NT2/D1 (cell line): ENCODE measurements around the gene SLC20A1.

ENCODE experiments used
- DNase-seq: peaks from one replicate; pipeline ENCODE4 v3.0.0-alpha.2; 2011; ENCODE audit warnings: low read depth, low spot score
- H3K27me3 ChIP-seq: 2 replicates; pipeline ENCODE4 v1.6.0; 2011; ENCODE audit warnings: mild to moderate bottlenecking; ENCODE audit not compliant: insufficient read length, insufficient read depth
- H3K36me3 ChIP-seq: 2 replicates; pipeline ENCODE4 v1.6.1; 2011; ENCODE audit warnings: mild to moderate bottlenecking, low read length, mixed read lengths; ENCODE audit not compliant: insufficient read depth, insufficient read length
- H3K4me1 ChIP-seq: 2 replicates; pipeline ENCODE4 v1.5.1; 2011; ENCODE audit not compliant: insufficient read depth, insufficient read length
- H3K4me3 ChIP-seq: 2 replicates; pipeline ENCODE4 v1.5.1; 2011; ENCODE audit warnings: low read depth; ENCODE audit not compliant: insufficient read length
- H3K9ac ChIP-seq: 2 replicates; pipeline ENCODE4 v1.6.0; 2011; ENCODE audit warnings: low read depth; ENCODE audit not compliant: insufficient read length
- H3K9me3 ChIP-seq: 2 replicates; pipeline ENCODE4 v1.5.1; 2011; ENCODE audit warnings: mild to moderate bottlenecking, low read length; ENCODE audit not compliant: insufficient read depth
- SUZ12 ChIP-seq: IDR thresholded peaks from 2 replicates; pipeline ENCODE4 v1.6.1; 2011; ENCODE audit not compliant: insufficient read length, insufficient read depth; ENCODE audit errors: extremely low read depth
- YY1 ChIP-seq: IDR thresholded peaks from 2 replicates; pipeline ENCODE4 v1.6.1; 2011; ENCODE audit not compliant: insufficient read length, insufficient read depth
- ZNF274 ChIP-seq: IDR thresholded peaks from 2 replicates; pipeline ENCODE4 v1.6.1; 2011; ENCODE audit warnings: mild to moderate bottlenecking, low read depth, low read length

Gene SLC20A1

GRCh38 chr2:112618383-112618782 is 27.4 kb upstream of the SLC20A1 start:
- Histone ChIP-seq H3K4me1 (peaks cover 4% of the 10 kb centered on the region), H3K9ac (no peak overlapping the region), H3K9me3 (no peaks in the 10 kb centered on the region), H3K27me3 (no peaks in the 10 kb centered on the region), H3K4me3 (no peak overlapping the region), H3K36me3 (no peaks in the 10 kb centered on the region)
- TF ChIP-seq ZNF274 (no peak), YY1 (no peak), SUZ12 (no peak)
- DNase-seq: no peak

GRCh38 chr2:112621790-112622527 is 23.8 kb upstream of the SLC20A1 start:
- Histone ChIP-seq H3K4me3 (no peak overlapping the region), H3K9me3 (no peaks in the 10 kb centered on the region), H3K36me3 (no peaks in the 10 kb centered on the region), H3K4me1 (peaks cover 4% of the 10 kb centered on the region), H3K9ac (no peak overlapping the region), H3K27me3 (no peaks in the 10 kb centered on the region)
- TF ChIP-seq SUZ12 (no peak), YY1 (no peak), ZNF274 (no peak)
- no peak for DNase-seq

GRCh38 chr2:112622528-112622849 is 23.2 kb upstream of the SLC20A1 start:
- no peak overlapping the region for H3K4me3 ChIP-seq
- H3K9me3 ChIP-seq: no peaks in the 10 kb centered on the region
- H3K4me1 ChIP-seq: peaks cover 4% of the 10 kb centered on the region
- no peak for DNase-seq
- TF ChIP-seq YY1 (no peak), SUZ12 (no peak)
- H3K36me3 ChIP-seq: no peaks in the 10 kb centered on the region
- no peak overlapping the region for H3K9ac ChIP-seq
- H3K27me3 ChIP-seq: no peaks in the 10 kb centered on the region

GRCh38 chr2:112623913-112624777 is 21.6 kb upstream of the SLC20A1 start:
- no peak for TF ChIP-seq ZNF274
- H3K27me3 ChIP-seq: no peaks in the 10 kb centered on the region
- H3K36me3 ChIP-seq: no peaks in the 10 kb centered on the region
- no peaks in the 10 kb centered on the region for H3K9me3 ChIP-seq
- no peak overlapping the region for H3K9ac ChIP-seq
- no peak for DNase-seq
- peaks cover 4% of the 10 kb centered on the region for H3K4me1 ChIP-seq
- H3K4me3 ChIP-seq: no peak overlapping the region

GRCh38 chr2:112625474-112626114 is 20.1 kb upstream of the SLC20A1 start:
- TF ChIP-seq ZNF274 (no peak), SUZ12 (no peak), YY1 (no peak)
- Histone ChIP-seq H3K9me3 (no peaks in the 10 kb centered on the region), H3K4me1 (peaks cover 4% of the 10 kb centered on the region), H3K27me3 (no peaks in the 10 kb centered on the region), H3K9ac (no peak overlapping the region), H3K36me3 (no peaks in the 10 kb centered on the region), H3K4me3 (no peak overlapping the region)
- no peak for DNase-seq

- peaks cover 10% of the 10 kb centered on the region for H3K4me1 ChIP-seq
- no peak for TF ChIP-seq SUZ12
- no peak for DNase-seq
- H3K9me3 ChIP-seq: no peaks in the 10 kb centered on the region
- H3K36me3 ChIP-seq: no peaks in the 10 kb centered on the region
- H3K27me3 ChIP-seq: no peaks in the 10 kb centered on the region
- no peak overlapping the region for H3K4me3 ChIP-seq
- no peak overlapping the region for H3K9ac ChIP-seq
Observed at GRCh38 chr2:112626604-112627059, 19.1 kb upstream of the SLC20A1 start.
